HG03520 (cell line): ENCODE results near the gene DENND11.
A peak's percentile ranks its signal among the peaks of the same experiment; 100 is the strongest.

Experiments used
- ATAC-seq: cut with Tn5 transposase; IDR thresholded peaks from one replicate; pipeline ENCODE4 v1.9.1; 2021; ENCODE audit warnings: mild to moderate bottlenecking, moderate library complexity; ENCODE audit not compliant: unreplicated experiment

Gene DENND11

DNA sequence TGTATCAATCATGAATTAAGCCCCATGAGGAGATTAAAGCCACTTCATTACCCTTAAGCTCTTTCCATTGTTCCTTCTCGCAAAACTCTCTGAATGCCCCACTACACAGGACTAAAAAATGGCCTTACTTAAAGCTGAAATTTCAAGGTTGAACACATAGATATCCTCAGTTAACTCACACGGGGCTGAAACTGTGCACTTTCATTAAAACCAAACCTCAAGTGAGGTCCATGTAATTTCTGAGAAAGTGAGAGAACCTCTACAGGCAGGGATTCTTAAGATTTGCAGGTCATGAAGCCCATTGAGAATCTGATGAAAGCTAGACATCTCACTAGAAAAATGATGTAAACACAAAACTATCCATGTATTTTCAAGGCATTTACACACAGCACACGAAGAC, 15.9 kb downstream of the DENND11 start:
- no peak for ATAC-seq

DNA sequence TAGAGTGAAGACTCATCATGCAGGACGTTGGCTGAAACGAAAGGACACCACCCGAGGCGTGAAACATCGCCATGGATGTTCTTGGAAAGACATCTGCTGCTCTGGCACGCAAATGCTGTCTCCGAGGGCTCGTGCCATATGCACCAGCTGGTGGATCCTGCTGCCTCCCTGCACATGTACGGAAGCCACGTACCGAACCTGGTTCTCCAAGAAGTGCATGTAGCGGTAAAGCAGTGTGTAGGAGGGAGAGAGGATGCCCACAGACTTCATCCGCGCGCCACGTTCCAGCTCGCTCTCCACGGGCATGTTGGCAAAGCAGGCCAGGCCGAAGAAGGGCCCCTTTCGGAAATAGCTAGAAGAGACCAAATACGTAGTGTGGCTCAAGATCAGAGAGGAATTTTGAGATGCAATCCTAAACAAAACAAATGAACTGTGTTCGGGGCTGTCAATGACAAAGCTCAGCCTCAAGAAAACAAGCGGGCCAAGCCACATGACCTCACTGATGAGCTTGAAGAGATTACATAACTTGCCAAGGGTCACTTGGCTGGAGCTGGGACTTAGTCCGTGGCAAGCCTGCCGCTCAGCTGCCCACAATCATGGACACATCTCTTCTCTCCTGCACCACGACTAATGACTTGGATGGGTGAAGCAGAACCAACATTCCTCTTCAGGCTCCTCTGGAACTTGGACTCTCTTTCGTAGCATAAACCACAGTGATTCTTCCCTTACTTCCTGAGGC, 16.5 kb downstream of the DENND11 start:
- no peak for ATAC-seq

DNA sequence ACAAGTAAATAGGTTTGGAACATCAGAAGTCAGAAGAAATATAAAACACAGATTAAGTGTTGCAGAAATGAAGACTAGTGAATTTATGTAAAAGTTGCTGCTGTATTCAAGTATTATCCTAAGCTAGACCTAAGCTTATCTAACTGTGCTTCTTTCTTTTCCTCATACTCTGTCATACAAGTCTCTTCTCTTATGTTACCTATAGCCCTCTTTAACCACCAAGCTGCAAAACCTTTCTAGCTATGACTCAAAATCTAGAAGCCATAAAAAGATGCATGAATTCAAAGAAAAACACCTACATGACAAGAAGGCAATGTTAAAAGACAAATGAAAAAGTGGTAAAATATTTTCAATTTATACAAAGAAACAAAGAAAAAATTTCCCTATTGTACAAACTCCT, 23.0 kb downstream of the DENND11 start:
- ATAC-seq, result peak; percentile 70

DNA sequence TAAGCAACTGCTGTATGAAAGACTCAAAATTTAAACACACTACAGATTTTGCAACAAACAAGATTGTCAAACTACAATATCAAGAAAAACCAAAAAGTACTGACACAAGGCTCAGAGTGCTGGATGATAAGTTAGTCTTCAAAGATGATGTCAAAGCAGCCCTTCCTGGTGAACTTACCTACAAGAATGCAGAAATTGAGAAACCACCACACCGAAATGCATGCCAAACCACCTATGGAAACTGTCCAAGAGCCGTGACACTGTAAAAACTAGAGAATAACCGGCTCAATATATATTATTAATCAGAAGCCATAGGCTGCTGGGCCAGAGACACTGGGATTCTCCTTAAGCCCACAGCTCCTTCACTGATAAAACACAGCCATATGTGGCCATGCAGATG, 25.3 kb downstream of the DENND11 start:
- ATAC-seq, result no peak

DNA sequence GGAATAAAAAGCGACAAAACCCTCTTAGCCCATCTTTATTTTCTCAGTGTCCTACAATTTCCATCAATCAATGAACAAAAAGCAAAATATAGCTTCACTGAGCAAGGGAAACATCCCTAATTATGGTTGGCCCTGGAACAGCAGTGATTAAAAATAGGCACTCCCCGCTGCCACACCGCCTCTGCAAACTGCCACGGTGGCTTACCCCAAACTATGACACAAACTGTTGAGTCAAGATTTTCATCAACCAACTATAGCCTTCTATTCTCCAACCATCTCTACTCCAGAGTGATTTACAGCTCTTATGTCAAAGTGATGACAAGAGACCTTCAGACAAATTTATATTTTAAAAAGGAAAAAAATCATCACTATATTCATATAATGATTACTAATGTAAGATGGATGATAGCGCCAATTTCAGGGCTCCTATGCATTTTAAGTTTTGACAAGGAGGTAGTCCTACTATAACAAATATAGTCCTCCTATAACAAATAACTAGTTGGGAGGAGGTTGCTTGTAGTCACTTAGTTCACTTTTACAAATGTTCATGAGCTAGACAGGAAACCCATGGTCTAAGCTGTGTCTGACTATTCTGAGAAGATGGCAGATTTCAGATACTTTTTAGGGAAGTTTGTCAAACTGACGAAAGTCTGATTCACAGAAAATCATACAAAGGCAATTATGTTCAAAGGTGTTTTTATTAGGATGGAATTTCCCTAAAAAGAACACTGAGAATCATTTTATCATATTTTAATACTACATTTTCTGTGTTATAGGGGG, 26.3 kb downstream of the DENND11 start:
- ATAC-seq, result no peak

DNA sequence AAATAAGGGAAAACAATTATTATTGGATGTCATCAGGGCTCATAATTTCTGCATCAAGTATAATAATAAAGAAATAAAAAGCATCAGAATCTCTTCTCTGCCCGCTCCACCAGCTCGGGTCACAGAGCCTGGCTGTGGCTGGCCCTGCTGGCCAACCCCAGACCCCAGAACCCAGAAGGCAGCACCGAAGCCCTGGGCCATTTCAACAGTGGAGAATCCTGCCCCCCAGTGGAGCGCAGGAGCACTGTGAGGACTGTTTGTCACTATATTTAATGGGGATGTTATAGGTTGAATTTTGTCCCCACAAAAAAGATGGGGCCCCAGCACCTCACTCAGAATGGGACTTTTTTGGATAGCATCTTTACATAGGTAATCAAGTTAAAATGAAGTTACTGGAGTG, 27.3 kb downstream of the DENND11 start:
- ATAC-seq, result no peak

DNA sequence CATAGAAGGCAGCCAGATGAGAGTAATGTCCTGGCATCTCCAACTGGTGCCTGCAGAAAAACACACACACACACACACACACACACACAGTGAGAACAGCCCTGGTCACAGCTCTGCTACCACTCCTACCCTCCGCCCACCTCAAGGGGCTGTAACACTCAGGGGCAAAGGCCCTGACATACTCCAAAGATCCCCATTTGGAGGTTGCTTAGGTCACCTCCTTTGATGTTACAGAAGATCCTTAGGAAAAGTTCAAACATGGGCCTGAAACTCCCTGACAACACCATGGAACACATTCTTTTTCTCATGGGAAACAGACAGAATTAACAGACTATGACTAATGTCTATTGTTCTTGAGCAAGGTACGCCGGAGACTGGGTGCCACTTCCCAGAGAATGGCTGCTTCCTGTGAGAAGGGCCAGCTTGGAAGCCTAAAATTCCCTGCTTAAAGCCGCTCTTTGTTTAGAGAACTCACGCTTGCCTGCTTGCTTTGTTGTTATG, 27.7 kb downstream of the DENND11 start:
- ATAC-seq, result no peak

DNA sequence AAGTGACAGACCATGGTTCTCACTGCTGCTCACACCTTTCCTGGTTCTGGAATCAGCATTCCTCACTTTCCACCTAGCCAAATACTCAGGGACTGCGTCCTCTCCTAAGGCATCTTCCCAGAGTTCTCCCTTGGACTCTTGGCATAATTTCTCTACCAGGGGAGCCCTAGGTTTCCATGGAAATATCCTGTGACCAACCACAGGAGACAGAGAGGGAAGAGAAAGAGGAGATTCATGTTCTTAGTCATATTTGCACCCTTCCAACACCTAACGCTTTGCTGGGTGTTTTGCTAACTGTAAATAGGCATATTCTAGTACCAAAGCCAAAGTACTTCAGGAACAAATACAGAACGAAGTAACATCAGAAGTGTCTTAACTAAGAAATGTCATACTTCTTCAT, 28.6 kb downstream of the DENND11 start:
- no peak for ATAC-seq

DNA sequence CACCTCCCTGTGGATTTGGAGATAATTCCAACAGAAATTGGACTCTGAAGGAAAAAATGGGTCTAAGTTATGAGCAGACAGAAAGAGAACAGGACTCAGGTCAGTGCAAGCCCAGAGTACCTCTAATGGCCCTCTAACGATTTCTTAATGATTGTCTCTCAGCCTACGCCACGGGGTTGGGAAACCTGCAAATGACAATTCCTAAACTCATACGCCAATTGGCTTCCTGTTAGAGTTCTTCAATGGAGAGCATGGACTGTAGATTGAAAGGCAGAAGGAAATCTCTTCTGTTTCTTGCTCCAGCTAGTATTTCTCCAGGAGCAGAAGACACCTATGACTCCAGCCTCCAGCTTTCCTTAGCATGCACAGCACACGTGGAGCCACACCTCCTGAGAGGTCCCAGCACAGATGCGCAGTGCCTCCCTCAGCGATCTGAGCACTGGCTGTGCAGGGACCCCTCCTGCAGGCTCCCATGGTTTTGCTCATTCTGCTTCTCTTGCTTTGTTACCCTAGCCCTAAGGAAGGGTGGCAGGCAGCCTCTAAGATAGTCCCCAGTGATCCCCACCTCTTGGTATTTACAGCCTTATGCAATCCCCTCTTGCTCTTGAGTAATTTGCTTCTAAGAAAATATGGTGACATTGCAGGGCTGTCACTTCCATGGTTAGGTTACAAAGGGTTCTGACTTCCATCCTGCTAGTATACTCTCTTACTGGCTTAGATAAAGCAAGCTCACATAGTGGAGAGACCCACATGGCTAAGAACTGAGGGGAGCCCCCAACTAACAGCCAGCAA, 30.1 kb downstream of the DENND11 start:
- ATAC-seq, result no peak

DNA sequence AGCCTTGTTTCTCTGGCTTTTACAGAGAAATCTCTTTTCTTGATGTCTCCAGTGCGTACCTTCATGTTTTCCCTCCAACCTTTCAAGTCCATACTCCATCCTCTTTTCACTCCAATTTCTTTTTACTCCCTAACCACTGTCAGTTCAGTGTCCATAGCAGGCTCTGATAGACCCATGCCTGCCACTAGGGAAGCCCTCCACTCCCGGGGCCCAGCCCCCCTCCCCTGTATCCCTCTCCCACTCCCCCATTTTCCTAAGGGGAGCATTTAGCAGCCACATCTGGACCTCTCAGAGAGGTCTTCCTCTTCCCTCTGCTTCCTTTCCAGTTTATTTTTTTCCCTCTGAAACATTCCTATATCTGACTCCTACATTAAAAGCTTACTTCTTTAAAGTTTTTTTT, 33.1 kb downstream of the DENND11 start:
- ATAC-seq, result no peak

DNA sequence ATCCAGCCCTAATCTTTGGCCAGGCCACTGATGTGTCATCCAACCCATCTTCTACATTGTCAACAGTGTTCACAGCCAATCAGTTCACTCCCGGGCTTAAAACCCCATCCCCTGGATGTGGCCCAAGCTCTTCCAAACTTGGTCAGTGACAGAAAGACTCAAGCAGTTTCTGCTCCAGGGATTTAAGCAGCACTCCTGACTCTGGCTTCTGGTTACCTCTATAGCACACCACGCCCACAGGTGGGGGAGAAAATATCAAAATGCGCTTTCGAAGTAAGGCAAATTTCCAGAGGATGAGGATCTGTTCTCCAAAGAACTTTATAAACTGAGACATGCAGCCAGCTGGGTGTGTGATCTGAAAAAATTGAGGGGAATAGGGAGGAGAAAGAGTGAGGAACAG, 35.9 kb downstream of the DENND11 start:
- ATAC-seq, result no peak

DNA sequence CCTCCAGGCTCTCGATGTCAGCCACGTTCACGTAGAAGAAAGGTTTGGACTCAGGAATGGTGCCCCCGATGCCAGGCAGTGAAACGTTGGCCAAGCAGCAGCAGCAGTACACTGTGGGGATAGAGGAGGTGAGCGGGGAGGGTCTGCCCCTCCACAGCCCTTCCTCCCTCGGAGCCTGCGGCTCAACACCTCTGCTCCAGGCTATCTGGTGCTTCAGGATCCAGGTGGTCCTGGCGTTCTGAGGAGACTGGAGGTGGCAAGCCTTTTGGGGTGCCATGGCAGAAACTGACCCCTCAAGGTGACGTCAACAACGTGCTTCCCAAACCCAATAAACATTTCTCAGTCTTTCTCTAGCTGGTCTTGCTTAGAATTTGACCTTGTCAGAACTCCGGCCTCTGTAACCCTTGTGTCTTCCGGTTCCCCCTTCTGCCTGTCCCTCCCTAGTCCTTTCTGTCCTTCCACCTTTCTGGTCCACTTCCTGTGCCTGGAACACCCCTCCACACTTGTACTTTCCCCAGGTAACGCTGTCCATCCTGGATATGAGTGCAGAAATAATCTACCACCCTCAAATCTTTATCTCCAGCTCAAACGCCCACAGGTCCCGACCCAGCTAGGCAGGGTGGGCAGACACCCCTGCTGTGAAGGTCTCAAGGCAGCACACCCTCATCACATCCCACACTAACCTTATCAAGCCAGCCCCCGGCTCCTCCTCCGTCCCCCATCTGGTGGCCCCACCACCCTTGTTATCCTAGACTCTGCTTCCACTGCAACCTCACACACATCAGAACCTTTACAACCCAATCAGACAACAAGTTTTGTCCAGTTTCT, 36.5 kb downstream of the DENND11 start:
- no peak for ATAC-seq

DNA sequence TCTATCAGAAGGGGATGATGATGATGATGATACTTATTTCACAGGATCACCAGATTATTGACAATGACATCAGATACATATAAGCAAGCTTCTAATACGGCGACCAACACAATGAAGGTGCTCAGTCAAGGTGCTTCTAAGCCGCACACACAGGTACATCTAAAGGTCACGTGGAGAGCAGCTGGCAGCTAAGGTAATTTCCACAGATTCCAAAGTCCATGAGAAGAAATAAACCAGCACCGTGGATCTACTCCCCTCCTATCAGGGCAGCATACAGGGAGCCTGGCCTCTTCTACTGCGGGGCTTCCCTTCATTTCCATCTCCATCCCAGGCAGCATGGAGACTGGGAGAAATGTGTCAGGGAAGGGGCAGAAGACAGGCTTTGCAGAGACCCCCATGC, 37.5 kb downstream of the DENND11 start:
- no peak for ATAC-seq

DNA sequence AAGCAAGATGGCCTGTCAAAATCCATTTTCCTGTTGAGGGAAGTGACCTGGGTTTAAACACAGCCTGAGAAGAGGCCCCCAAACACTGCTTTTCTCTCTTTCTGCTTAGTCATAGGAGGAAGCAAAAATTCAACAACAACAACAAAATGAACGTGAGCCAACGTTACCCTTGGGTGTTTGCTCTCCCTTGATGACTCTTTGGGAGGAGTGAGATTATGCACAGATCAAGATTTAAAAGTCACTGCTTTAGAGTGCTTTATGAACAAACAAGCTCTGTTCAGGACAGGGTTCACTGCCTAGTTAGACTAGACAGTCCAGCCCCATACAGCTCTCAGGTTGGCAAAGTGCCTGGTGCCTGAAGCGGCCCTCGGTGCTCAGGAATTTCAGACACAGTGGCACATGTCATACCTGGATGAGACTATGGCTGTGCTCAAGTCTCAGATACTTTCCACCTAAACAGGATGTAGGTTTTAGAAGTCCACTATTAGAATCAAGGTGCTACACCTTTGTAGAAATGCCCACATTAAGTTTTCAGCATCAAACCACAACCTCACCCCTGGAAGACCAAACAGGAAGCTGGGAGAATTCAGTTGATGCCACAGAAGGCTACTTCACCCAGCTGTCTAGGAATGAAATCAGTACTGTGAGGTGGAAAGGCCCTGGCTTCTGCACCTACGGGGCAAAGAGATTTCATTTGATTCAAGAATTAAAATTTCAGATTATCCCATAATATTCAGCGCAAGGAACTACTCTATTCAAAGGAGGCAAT, 38.7 kb downstream of the DENND11 start:
- no peak for ATAC-seq

DNA sequence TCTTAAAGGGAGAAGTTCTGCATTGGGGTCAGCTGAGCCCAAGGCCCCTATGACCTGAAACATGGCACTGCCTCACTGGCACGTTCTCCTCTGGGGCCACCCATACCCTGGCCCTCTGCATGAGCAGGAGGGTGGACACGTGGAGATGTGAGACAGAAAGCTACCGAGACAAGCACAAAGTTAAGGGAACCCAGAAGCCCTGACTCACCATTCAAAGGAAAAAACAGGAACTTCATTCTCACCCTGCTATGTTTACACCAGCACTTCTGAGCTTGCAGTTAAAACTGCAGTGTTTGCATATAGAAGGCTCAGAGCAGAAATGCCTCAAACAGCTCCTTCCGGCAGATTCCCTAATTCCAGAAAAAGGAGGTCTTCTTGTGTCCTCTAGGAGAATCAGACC, 41.7 kb downstream of the DENND11 start:
- no peak for ATAC-seq

DNA sequence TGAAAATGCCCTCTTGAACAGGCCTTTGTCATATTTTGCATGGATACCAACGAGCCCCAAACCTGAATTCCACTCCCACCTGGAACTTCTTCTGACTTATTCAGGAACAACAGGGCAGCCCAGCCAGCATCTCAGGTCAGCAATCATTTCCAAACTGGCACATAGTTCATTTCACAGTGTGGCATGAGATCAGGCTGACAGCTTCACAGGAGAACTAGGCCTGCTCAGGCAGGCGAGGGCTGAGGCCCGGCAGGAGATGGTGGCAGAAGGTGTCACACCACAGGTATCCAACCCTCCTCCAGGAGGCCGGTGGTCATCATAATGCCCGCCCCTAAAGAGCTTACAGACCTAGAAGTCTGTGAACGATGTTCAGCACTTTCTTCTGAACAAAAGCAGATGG, 42.5 kb downstream of the DENND11 start:
- ATAC-seq, result no peak

DNA sequence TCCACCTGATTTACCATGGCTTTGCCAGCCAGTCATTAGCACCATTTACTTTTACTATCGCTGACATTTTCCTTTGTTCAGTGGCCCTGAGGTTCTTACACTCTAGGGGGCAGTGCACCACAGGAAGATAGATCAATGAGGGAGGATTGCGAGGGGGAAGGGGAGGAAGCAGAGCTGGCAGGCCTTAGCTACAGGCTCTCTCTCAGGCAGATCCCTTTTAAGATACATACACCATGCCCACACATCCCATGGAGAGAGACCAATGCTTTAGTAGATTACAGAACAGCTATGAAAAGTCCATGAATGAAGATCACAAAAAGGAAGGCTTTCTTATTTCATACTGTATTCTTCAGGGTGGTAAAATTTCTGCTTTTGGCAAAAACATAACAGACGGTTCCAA, 47.4 kb downstream of the DENND11 start:
- ATAC-seq, result peak; percentile 71

DNA sequence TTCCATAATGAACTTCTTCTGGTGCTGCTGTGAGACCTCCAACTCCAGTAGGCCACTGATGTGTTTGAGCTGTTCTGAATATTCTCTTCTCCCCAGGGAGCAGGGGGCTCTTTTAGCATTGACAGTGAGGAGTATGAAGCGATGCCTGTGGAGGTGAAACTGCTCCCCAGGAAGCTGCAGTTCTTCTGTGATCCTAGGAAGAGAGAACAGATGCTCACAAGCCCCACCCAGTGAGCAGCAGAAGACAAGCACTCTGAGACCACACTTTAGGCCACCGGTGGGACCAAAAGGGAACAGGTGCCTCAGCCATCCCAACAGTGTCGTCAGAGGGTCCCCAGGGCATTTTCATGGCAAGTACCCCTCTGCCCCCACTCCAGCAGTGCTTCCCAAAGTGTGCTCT, 49.3 kb downstream of the DENND11 start:
- no peak for ATAC-seq
